ENCODE measurements around the gene CBR4. TPM values are rescaled to one million over a fixed set of nuclear protein-coding genes. Genes with fewer than 3 reads are reported as not detected.
"Not testable (repeated sequence)": the region's sequence is repeated elsewhere in the genome, so short reads cannot be mapped to it uniquely, and the experiment has no call there.

The CBR4 gene
- total RNA-seq, 1 donor from 2014 or later = 14.7 TPM

GRCh38 chr4:168995537-168996295, 14.3 kb downstream of the CBR4 start:
- DNase-seq (ENCODE audit: low spot score) = no peak

- DNase-seq (ENCODE audit: low spot score) = no peak
Measured at GRCh38 chr4:168994958-168995357, 15.1 kb downstream of the CBR4 start.

- DNase-seq (ENCODE audit: low spot score) = no peak
Measured at GRCh38 chr4:168993714-168994510, 16.1 kb downstream of the CBR4 start.

GRCh38 chr4:168992952-168993482, 17.0 kb downstream of the CBR4 start:
- DNase-seq (ENCODE audit: low spot score) = not testable (repeated sequence)

GRCh38 chr4:168981942-168982341, 28.1 kb downstream of the CBR4 start:
- no peak for DNase-seq (ENCODE audit: low spot score)

GRCh38 chr4:168981460-168981859, 28.6 kb downstream of the CBR4 start:
- no peak for DNase-seq (ENCODE audit: low spot score)

GRCh38 chr4:168979338-168979737, 30.7 kb downstream of the CBR4 start:
- no peak for DNase-seq (ENCODE audit: low spot score)

- DNase-seq (ENCODE audit: low spot score) = no peak
Measured at GRCh38 chr4:168978001-168978700, 31.9 kb downstream of the CBR4 start.

GRCh38 chr4:168972596-168972995, 37.5 kb downstream of the CBR4 start:
- no peak for DNase-seq (ENCODE audit: low spot score)

- DNase-seq (ENCODE audit: low spot score) = no peak
Measured at GRCh38 chr4:168960716-168961115, 49.3 kb downstream of the CBR4 start.

- DNase-seq (ENCODE audit: low spot score) = no peak
Measured at GRCh38 chr4:168955674-168956073, 54.4 kb downstream of the CBR4 start.

GRCh38 chr4:168952821-168953246, 57.2 kb downstream of the CBR4 start:
- not testable (repeated sequence) for DNase-seq (ENCODE audit: low spot score)

GRCh38 chr4:168945291-168945690, 64.8 kb downstream of the CBR4 start:
- no peak for DNase-seq (ENCODE audit: low spot score)

GRCh38 chr4:168942985-168943384, 67.1 kb downstream of the CBR4 start:
- no peak for DNase-seq (ENCODE audit: low spot score)

Measured in mesenteric fat pad (tissue), 1 donor.